GM12875 (cell line): Measurements from ENCODE around the gene TMEM134.

Experiments
- H3K4me3 ChIP-seq: one replicate; pipeline ENCODE4 v1.5.1; 2011; ENCODE audit warnings: low read depth, low read length, control low read depth
- CTCF ChIP-seq: IDR thresholded peaks from 2 replicates; pipeline ENCODE4 v1.5.1; 2011; ENCODE audit warnings: low read depth, mild to moderate bottlenecking, control low read depth, inconsistent platforms, low read length, moderate library complexity, borderline replicate concordance; ENCODE audit not compliant: insufficient read depth

Gene TMEM134

GRCh38 chr11:67493548-67494370, 24.7 kb upstream of the TMEM134 start:
- TF ChIP-seq CTCF: no peak

GRCh38 chr11:67492801-67493547, 23.9 kb upstream of the TMEM134 start:
- no peak for TF ChIP-seq CTCF
- H3K4me3 ChIP-seq: no peak overlapping the region

More at GRCh38 chr11:67493548-67494370, 24.7 kb upstream of the TMEM134 start:
- H3K4me3 ChIP-seq: no peak overlapping the region

GRCh38 chr11:67492069-67492727, 23.1 kb upstream of the TMEM134 start:
- no peak overlapping the region for H3K4me3 ChIP-seq
- no peak for TF ChIP-seq CTCF

GRCh38 chr11:67491276-67492068, 22.4 kb upstream of the TMEM134 start:
- TF ChIP-seq CTCF: no peak
- H3K4me3 ChIP-seq: no peak overlapping the region

- H3K4me3 ChIP-seq: no peak overlapping the region
- TF ChIP-seq CTCF: no peak
These were observed 21.6 kb upstream of the TMEM134 start for GRCh38 chr11:67490727-67491065.

- TF ChIP-seq CTCF: no peak
- no peak overlapping the region for H3K4me3 ChIP-seq
These were observed 21.1 kb upstream of the TMEM134 start for GRCh38 chr11:67489885-67490726.
